T-helper 2 cell treated with Interferon-gamma antibody and Interleukin-4, amounts not matched to agents 5 μg/mL and 100 μg/mL, for 36 hours (primary cell): ENCODE data around the gene CMKLR1.

Experiments
- DNase-seq: peaks from one replicate; pipeline ENCODE4 v3.0.0; 2021; ENCODE audit warnings: low spot score
- H3K27ac Mint-ChIP-seq: one replicate; pipeline ENCODE4 v1.8.0; 2021; ENCODE audit warnings: mild to moderate bottlenecking, mixed read lengths
- H3K27me3 Mint-ChIP-seq: one replicate; pipeline ENCODE4 v1.8.0; 2021; ENCODE audit warnings: low read depth, mixed read lengths
- H3K36me3 Mint-ChIP-seq: one replicate; pipeline ENCODE4 v1.8.0; 2021; ENCODE audit warnings: low read depth, mixed read lengths
- H3K4me1 Mint-ChIP-seq: one replicate; pipeline ENCODE4 v1.8.0; 2021; ENCODE audit warnings: low read depth, mixed read lengths
- H3K4me3 Mint-ChIP-seq: one replicate; pipeline ENCODE4 v1.8.0; 2022; ENCODE audit warnings: mild to moderate bottlenecking, moderate library complexity, mixed read lengths
- H3K9me3 Mint-ChIP-seq: one replicate; pipeline ENCODE4 v1.8.0; 2021; ENCODE audit warnings: mixed read lengths

The CMKLR1 gene

GRCh38 chr12:108309674-108310312, 29.3 kb downstream of the CMKLR1 start:
- peaks cover 9% of the 10 kb centered on the region for H3K27me3 Mint-ChIP-seq
- DNase-seq, result no peak
- H3K36me3 Mint-ChIP-seq, result no peaks in the 10 kb centered on the region
- no peaks in the 10 kb centered on the region for H3K9me3 Mint-ChIP-seq
- H3K27ac Mint-ChIP-seq, result no peak overlapping the region
- H3K4me3 Mint-ChIP-seq, result no peak overlapping the region
- peaks cover 17% of the 10 kb centered on the region for H3K4me1 Mint-ChIP-seq

GRCh38 chr12:108308395-108309085, 30.6 kb downstream of the CMKLR1 start:
- Mint-ChIP-seq H3K36me3 (no peaks in the 10 kb centered on the region), H3K27ac (no peak overlapping the region), H3K27me3 (peaks cover 9% of the 10 kb centered on the region), H3K9me3 (no peaks in the 10 kb centered on the region), H3K4me1 (peaks cover 10% of the 10 kb centered on the region), H3K4me3 (no peak overlapping the region)
- no peak for DNase-seq

- no peak for DNase-seq
- Mint-ChIP-seq H3K4me3 (no peak overlapping the region), H3K27ac (no peak overlapping the region), H3K27me3 (peaks cover 9% of the 10 kb centered on the region), H3K36me3 (no peaks in the 10 kb centered on the region), H3K9me3 (no peaks in the 10 kb centered on the region), H3K4me1 (peaks cover 7% of the 10 kb centered on the region)
Measured at GRCh38 chr12:108307006-108307405, 32.1 kb downstream of the CMKLR1 start.

GRCh38 chr12:108306506-108306905, 32.6 kb downstream of the CMKLR1 start:
- Mint-ChIP-seq H3K4me3 (no peak overlapping the region), H3K27me3 (peaks cover 9% of the 10 kb centered on the region), H3K9me3 (no peaks in the 10 kb centered on the region), H3K27ac (no peak overlapping the region), H3K4me1 (peaks cover 10% of the 10 kb centered on the region), H3K36me3 (no peaks in the 10 kb centered on the region)
- DNase-seq, result no peak

- DNase-seq, result no peak
- Mint-ChIP-seq H3K27ac (no peak overlapping the region), H3K27me3 (peaks cover 9% of the 10 kb centered on the region), H3K4me3 (no peak overlapping the region), H3K4me1 (peaks cover 10% of the 10 kb centered on the region), H3K36me3 (no peaks in the 10 kb centered on the region), H3K9me3 (no peaks in the 10 kb centered on the region)
Measured at GRCh38 chr12:108305991-108306501, 33.1 kb downstream of the CMKLR1 start.

- Mint-ChIP-seq H3K27ac (no peak overlapping the region), H3K4me1 (peaks cover 10% of the 10 kb centered on the region), H3K4me3 (no peak overlapping the region), H3K27me3 (peaks cover 9% of the 10 kb centered on the region), H3K9me3 (no peaks in the 10 kb centered on the region), H3K36me3 (no peaks in the 10 kb centered on the region)
- DNase-seq, result peak; percentile 30
Measured at GRCh38 chr12:108305520-108305919, 33.6 kb downstream of the CMKLR1 start.

GRCh38 chr12:108304633-108305032, 34.5 kb downstream of the CMKLR1 start:
- no peak for DNase-seq
- H3K9me3 Mint-ChIP-seq, result no peaks in the 10 kb centered on the region
- peaks cover 10% of the 10 kb centered on the region for H3K4me1 Mint-ChIP-seq
- H3K27me3 Mint-ChIP-seq, result peaks cover 9% of the 10 kb centered on the region
- peak overlapping the region; percentile 39 for H3K27ac Mint-ChIP-seq
- H3K4me3 Mint-ChIP-seq, result no peak overlapping the region
- H3K36me3 Mint-ChIP-seq, result no peaks in the 10 kb centered on the region

GRCh38 chr12:108303703-108304102, 35.4 kb downstream of the CMKLR1 start:
- Mint-ChIP-seq H3K9me3 (no peaks in the 10 kb centered on the region), H3K4me3 (no peak overlapping the region), H3K36me3 (no peaks in the 10 kb centered on the region), H3K27ac (no peak overlapping the region), H3K27me3 (peaks cover 9% of the 10 kb centered on the region), H3K4me1 (peaks cover 10% of the 10 kb centered on the region)
- DNase-seq, result no peak

GRCh38 chr12:108302403-108303311, 36.5 kb downstream of the CMKLR1 start:
- Mint-ChIP-seq H3K4me1 (peaks cover 13% of the 10 kb centered on the region), H3K36me3 (no peaks in the 10 kb centered on the region), H3K27me3 (peaks cover 9% of the 10 kb centered on the region), H3K27ac (no peak overlapping the region), H3K4me3 (no peak overlapping the region), H3K9me3 (no peaks in the 10 kb centered on the region)
- DNase-seq, result no peak

- Mint-ChIP-seq H3K27ac (no peak overlapping the region), H3K36me3 (no peaks in the 10 kb centered on the region), H3K27me3 (peaks cover 9% of the 10 kb centered on the region), H3K4me3 (no peak overlapping the region), H3K9me3 (no peaks in the 10 kb centered on the region), H3K4me1 (peaks cover 14% of the 10 kb centered on the region)
- no peak for DNase-seq
Measured at GRCh38 chr12:108302016-108302402, 37.1 kb downstream of the CMKLR1 start.

GRCh38 chr12:108301346-108301745, 37.8 kb downstream of the CMKLR1 start:
- Mint-ChIP-seq H3K9me3 (no peaks in the 10 kb centered on the region), H3K4me3 (no peak overlapping the region), H3K27ac (no peak overlapping the region), H3K4me1 (peaks cover 9% of the 10 kb centered on the region), H3K36me3 (no peaks in the 10 kb centered on the region), H3K27me3 (peaks cover 5% of the 10 kb centered on the region)
- no peak for DNase-seq

- Mint-ChIP-seq H3K9me3 (no peaks in the 10 kb centered on the region), H3K27ac (no peak overlapping the region), H3K27me3 (peaks cover 4% of the 10 kb centered on the region), H3K4me3 (no peak overlapping the region), H3K36me3 (no peaks in the 10 kb centered on the region), H3K4me1 (peaks cover 7% of the 10 kb centered on the region)
- DNase-seq, result no peak
Measured at GRCh38 chr12:108299980-108300696, 39.0 kb downstream of the CMKLR1 start.

GRCh38 chr12:108299516-108299915, 39.6 kb downstream of the CMKLR1 start:
- Mint-ChIP-seq H3K4me1 (peaks cover 7% of the 10 kb centered on the region), H3K36me3 (no peaks in the 10 kb centered on the region), H3K9me3 (no peaks in the 10 kb centered on the region), H3K27ac (no peak overlapping the region), H3K4me3 (no peak overlapping the region), H3K27me3 (no peaks in the 10 kb centered on the region)
- no peak for DNase-seq
